HepG2 (cell line): ENCODE results near the gene ACTL7B. TPM values are rescaled to one million over a fixed set of nuclear protein-coding genes. Genes with fewer than 3 reads are reported as not detected.

Experiments used
- ATAC-seq: fragments of 200-7000 bp; cut with Tn5 transposase; 3 replicates; pipeline ENCODE4 v1.9.1; 2020; ENCODE audit warnings: mild to moderate bottlenecking, moderate library complexity
- BruUV-seq: library from RNA; stranded (reverse); fragments of 400-500 nt; replicated peaks from 2 replicates; lab custom pipeline; 2021; lab: Mats Ljungman, UMichigan
- CTCF ChIA-PET: fragments of 300-600 bp; formaldehyde crosslinking; extraction: SDS; loops from one replicate; lab custom pipeline; 2021; ENCODE audit warnings: low total read pairs, inconsistent platforms, low intra/inter-chr PET ratio; lab: Yijun Ruan, JAX
- POLR2A ChIA-PET: fragments of 350-600 bp; sonication (Branson Sonifier 250); formaldehyde crosslinking; loops from one replicate; lab custom pipeline; 2020; ENCODE audit warnings: antibody characterized with exemption, inconsistent platforms; lab: Yijun Ruan, JAX
- DNase-seq: peaks from one replicate; pipeline ENCODE4 v3.0.0-alpha.2; 2015; ENCODE audit warnings: low spot score
- FAIRE-seq: peaks from 3 replicates; lab custom pipeline; 2011; peaks lifted over from hg19 to GRCh38; lab: Jason Lieb, UNC
- H2AFZ ChIP-seq: one replicate; pipeline ENCODE4 v1.6.1; 2011; ENCODE audit warnings: low read length, inconsistent platforms
- H3K27ac ChIP-seq: fragments of 300-600 bp; 3 replicates; pipeline ENCODE4 v1.8.0; 2011; ENCODE audit warnings: mixed run types, mild to moderate bottlenecking, mixed read lengths, low read length, inconsistent platforms; ENCODE audit not compliant: insufficient read depth; ENCODE audit errors: extremely low read length
- H3K27me3 ChIP-seq, 2 experiments: fragments of 200-600 bp in 1 of 2; 2 replicates in 1 of 2; 3 replicates in 1 of 2; pipeline versions ENCODE4 v1.6.0 to v1.8.0; 2011; ENCODE audit warnings: low read length in 2 of 2, mild to moderate bottlenecking in 2 of 2, moderate library complexity in 2 of 2, inconsistent platforms in 1 of 2; ENCODE audit not compliant: insufficient read depth in 2 of 2, control insufficient read depth in 1 of 2
- H3K36me3 ChIP-seq, 2 experiments: fragments of 200-600 bp in 1 of 2; replicated peaks in 1 of 2; 2 replicates in 1 of 2; 3 replicates in 1 of 2; pipeline versions ENCODE4 v1.5.1 to v1.8.0; 2011; ENCODE audit warnings: low read length in 2 of 2, inconsistent platforms in 1 of 2; ENCODE audit not compliant: insufficient read depth in 2 of 2, control insufficient read depth in 1 of 2
- H3K4me1 ChIP-seq: 2 replicates; pipeline ENCODE4 v1.5.1; 2012; ENCODE audit warnings: low read length, inconsistent platforms; ENCODE audit not compliant: insufficient read depth
- H3K4me2 ChIP-seq: 2 replicates; pipeline ENCODE4 v1.6.0; 2011; ENCODE audit warnings: low read depth, low read length, inconsistent platforms
- H3K4me3 ChIP-seq, 3 experiments: fragments of 200-600 bp in 1 of 3; sonication (generic), shearing (Covaris generic) in 1 of 3; replicated peaks in 1 of 3; 2 replicates each; pipeline ENCODE4 v1.5.1; 2011 to 2016; ENCODE audit warnings: low read length in 3 of 3, inconsistent platforms in 2 of 3, low read depth in 2 of 3, mild to moderate bottlenecking in 2 of 3, control low read depth in 1 of 3, mixed read lengths in 1 of 3; ENCODE audit not compliant: insufficient read depth in 1 of 3
- H3K79me2 ChIP-seq: one replicate; pipeline ENCODE4 v1.6.1; 2011; ENCODE audit warnings: low read length, inconsistent platforms; ENCODE audit not compliant: insufficient read depth
- H3K9ac ChIP-seq: 2 replicates; pipeline ENCODE4 v1.6.0; 2011; ENCODE audit warnings: mild to moderate bottlenecking, low read depth, low read length, inconsistent platforms; ENCODE audit not compliant: insufficient read depth
- H3K9me3 ChIP-seq: 2 replicates; pipeline ENCODE4 v1.5.1; 2012; ENCODE audit warnings: mild to moderate bottlenecking, low read length
- H4K20me1 ChIP-seq: 2 replicates; pipeline ENCODE4 v1.6.0; 2011; ENCODE audit warnings: inconsistent platforms, mild to moderate bottlenecking, low read length, moderate library complexity; ENCODE audit not compliant: insufficient read depth
- ARID4A ChIP-seq: sonication (generic); formaldehyde crosslinking; IDR thresholded peaks from 2 replicates; pipeline ENCODE4 v1.5.0; 2020; ENCODE audit warnings: mild to moderate bottlenecking, missing genetic modification reagents, borderline replicate concordance
- BORCS8-MEF2B ChIP-seq: sonication (generic); formaldehyde crosslinking; IDR thresholded peaks from 2 replicates; pipeline ENCODE4 v1.8.0; 2022; ENCODE audit warnings: mild to moderate bottlenecking, missing genetic modification reagents
- BRF2 ChIP-seq: sonication (generic); formaldehyde crosslinking; IDR thresholded peaks from 2 replicates; pipeline ENCODE4 v1.8.1; 2022; ENCODE audit warnings: mild to moderate bottlenecking, missing genetic modification reagents
- HNF4A ChIP-seq: sonication (generic); formaldehyde crosslinking; IDR thresholded peaks from 2 replicates; pipeline ENCODE4 v1.4.0; 2020; ENCODE audit warnings: missing genetic modification reagents
- JUN ChIP-seq: sonication (generic); formaldehyde crosslinking; IDR thresholded peaks from 2 replicates; pipeline ENCODE4 v1.4.0; 2020; ENCODE audit warnings: mild to moderate bottlenecking, missing genetic modification reagents
- PRPF4 ChIP-seq: fragments of 200-400 bp; formaldehyde crosslinking; IDR thresholded peaks from 2 replicates; pipeline ENCODE4 v1.6.1; 2016; ENCODE audit warnings: low read length, low read depth; ENCODE audit not compliant: poor library complexity, severe bottlenecking
- RBM22 ChIP-seq: fragments of 200-400 bp; formaldehyde crosslinking; optimal IDR thresholded peaks from 2 replicates; pipeline ENCODE3; 2017; ENCODE audit warnings: mild to moderate bottlenecking, low read length, moderate library complexity
- TFAP4 ChIP-seq: sonication (generic); IDR thresholded peaks from 2 replicates; pipeline ENCODE4 v1.6.1; 2016; ENCODE audit warnings: low read depth, borderline replicate concordance
- ZBTB38 ChIP-seq: sonication (generic); formaldehyde crosslinking; IDR thresholded peaks from 2 replicates; pipeline ENCODE4 v1.5.1; 2020; ENCODE audit warnings: mild to moderate bottlenecking, missing genetic modification reagents
- ZNF121 ChIP-seq: sonication (generic); formaldehyde crosslinking; IDR thresholded peaks from 2 replicates; pipeline ENCODE4 v1.5.0; 2020; ENCODE audit warnings: mild to moderate bottlenecking, missing genetic modification reagents
- ZNF251 ChIP-seq: sonication (generic); formaldehyde crosslinking; IDR thresholded peaks from 2 replicates; pipeline ENCODE4 v1.9.0; 2021; ENCODE audit warnings: mild to moderate bottlenecking, missing genetic modification reagents
- ZNF331 ChIP-seq: sonication (generic); formaldehyde crosslinking; IDR thresholded peaks from 2 replicates; pipeline ENCODE4 v1.4.0; 2020; ENCODE audit warnings: missing genetic modification reagents
- ZNF7 ChIP-seq: IDR thresholded peaks from 2 replicates; pipeline ENCODE4 v1.6.1; 2016; ENCODE audit warnings: missing biosample characterization, missing genetic modification reagents
- WGBS: methylation state at CpG from one replicate; pipeline ENCODE4 v1.1.6; 2017; ENCODE audit warnings: low lambda C conversion rate; 5-methylcytosine and 5-hydroxymethylcytosine counted together
- in situ Hi-C: cut with HindIII; loops from 2 replicates; pipeline ENCODE4 v1.10.0; 2017; ENCODE audit warnings: low pct_unique_long_range_greater_than_20kb; ENCODE audit not compliant: extremely low pct_ligation_motif_present
- intact Hi-C: fragments of 100-400 bp; cut with micrococcal nuclease; formaldehyde crosslinking; loops from one replicate; pipeline ENCODE4 v1.10.0; 2022; ENCODE audit not compliant: unreplicated experiment
- polyA plus RNA-seq, 8 experiments: library from polyadenylated mRNA; depleted of rRNA in 3 of 8; stranded (reverse) in 7 of 8; unstranded in 1 of 8; fragments of >200 nt; fragmentation: Illumina TruSeq in 4 of 8; extraction: Trizol in 4 of 8; gene quantifications; 2 replicates each; pipeline versions ENCODE4 v1.2.1 to v1.2.3, GENCODE V29; 2011 to 2016; ENCODE audit warnings: low read depth in 4 of 8, missing spikeins in 1 of 8, mixed read lengths in 1 of 8; ENCODE audit not compliant: insufficient read depth in 1 of 8
- total RNA-seq, 5 experiments: library from RNA; depleted of rRNA; stranded (reverse); fragments of >200 nt; fragmentation: Illumina TruSeq; extraction: Trizol; gene quantifications; 2 replicates each; pipeline ENCODE4 v1.2.3, GENCODE V29; 2016; ENCODE audit warnings: low read depth in 1 of 5

The ACTL7B gene
- total and polyA plus RNA-seq, 2 of the 13 experiments (the other 11 are each of a cell fraction or from before 2014, with no cell fraction given): 0.07 to 0.11 TPM

GRCh38 chr9:108884701-108885100 lies 28.9 kb upstream of the ACTL7B start (continued):
- TF ChIP-seq ZNF251: no peak
- TF ChIP-seq BORCS8-MEF2B (CRISPR knock-in tag): peak; percentile 62; the same call in 1 of the 2 replicates
- no peak for TF ChIP-seq JUN (CRISPR knock-in tag)
- no peak for TF ChIP-seq BRF2 (CRISPR knock-in tag)
- TF ChIP-seq PRPF4: no peak
- no peak for TF ChIP-seq ZNF7 (CRISPR knock-in tag)

- Histone ChIP-seq H2AFZ (no peak overlapping the region), H3K36me3 (peaks cover 14 to 44% of the 10 kb centered on the region in 2 experiments), H3K9ac (peak overlapping the region; percentile 93), H3K27me3 (no peaks in the 10 kb centered on the region), H4K20me1 (no peaks in the 10 kb centered on the region), H3K79me2 (peaks cover 84% of the 10 kb centered on the region), H3K9me3 (no peaks in the 10 kb centered on the region), H3K4me2 (peak overlapping the region; percentile 77), H3K4me1 (peaks cover 90% of the 10 kb centered on the region), H3K27ac (peak overlapping the region; percentile 99), H3K4me3 (peak overlapping the region; percentile 57 to 67 (median 66))
- FAIRE-seq: no peak
- ATAC-seq: no peak
- in situ Hi-C loops: no loop called here
- CTCF ChIA-PET: no interaction called here
- intact Hi-C loops: no loop called here
- no TSS peak for BruUV-seq
- 72% methylated on average over 3 of the region's 3 CpGs for WGBS
- no peak for DNase-seq
- POLR2A ChIA-PET: interaction anchor here (0.8 to 4.7 kb wide), 5 partner anchors 11 to 18 kb away, joined by 3 to 45 read pairs (median 11); no protein-coding TSS in a partner anchor
- no peak for TF ChIP-seq HNF4A
- 0 out of 2 replicates have a peak, but pooled peaks have one; percentile 28 for TF ChIP-seq ZNF121 (CRISPR knock-in tag)
- TF ChIP-seq TFAP4: no peak
- TF ChIP-seq ARID4A (CRISPR knock-in tag): 0 out of 2 replicates have a peak, but pooled peaks have one; percentile 20
- TF ChIP-seq ZNF331 (CRISPR knock-in tag): no peak
- TF ChIP-seq RBM22: peak; percentile 84
- 0 out of 2 replicates have a peak, but pooled peaks have one; percentile 57 for TF ChIP-seq ZBTB38 (CRISPR knock-in tag)
Observed at GRCh38 chr9:108883085-108883484, 27.3 kb upstream of the ACTL7B start.
